Kidney (tissue), 14 donors: Measurements from ENCODE around the gene TMOD4. TPM values are rescaled to one million over a fixed set of nuclear protein-coding genes. Genes with fewer than 3 reads are reported as not detected.
A peak's percentile ranks its signal among the peaks of the same experiment; 100 is the strongest.
"Not testable (repeated sequence)": the region's sequence is repeated elsewhere in the genome, so short reads cannot be mapped to it uniquely, and the experiment has no call there.

ENCODE experiments used
- DNase-seq, 5 donors: peaks; one replicate each; pipeline ENCODE4 v3.0.0-alpha.2; 2013 to 2020
- FAIRE-seq: peaks from 2 replicates; lab custom pipeline; 2012; peaks lifted over from hg19 to GRCh38; lab: Jason Lieb, UNC
- H3K27ac ChIP-seq, 2 donors: one replicate each; pipeline ENCODE4 v1.7.0; 2013; ENCODE audit warnings: low read depth in 2 of 2, low read length in 2 of 2, inconsistent platforms in 1 of 2
- H3K27me3 ChIP-seq: one replicate; pipeline ENCODE4 v1.7.1; 2013; ENCODE audit warnings: low read length, inconsistent platforms; ENCODE audit not compliant: control insufficient read depth, insufficient read depth
- H3K36me3 ChIP-seq, 3 donors: one replicate each; pipeline versions ENCODE4 v1.7.0 to v1.7.1; 2013; ENCODE audit warnings: low read length in 3 of 3, control low read depth in 1 of 3, inconsistent platforms in 1 of 3; ENCODE audit not compliant: insufficient read depth in 3 of 3, control insufficient read depth in 2 of 3
- H3K4me1 ChIP-seq, 3 donors: one replicate each; pipeline versions ENCODE4 v1.7.0 to v1.7.1; 2013; ENCODE audit warnings: low read length in 3 of 3, inconsistent platforms in 1 of 3, low read depth in 1 of 3; ENCODE audit not compliant: control insufficient read depth in 2 of 3, insufficient read depth in 2 of 3
- H3K4me3 ChIP-seq, 3 donors: one replicate each; pipeline versions ENCODE4 v1.7.0 to v1.8.1; 2013; ENCODE audit warnings: low read length in 3 of 3, control low read depth in 1 of 3, inconsistent platforms in 1 of 3
- H3K9ac ChIP-seq, 3 donors: one replicate each; pipeline versions ENCODE4 v1.7.0 to v1.7.1; 2013; ENCODE audit warnings: low read length in 3 of 3, control low read depth in 1 of 3, inconsistent platforms in 1 of 3
- H3K9me3 ChIP-seq, 3 donors: one replicate each; pipeline versions ENCODE4 v1.7.0 to v1.7.1; 2013; ENCODE audit warnings: low read length in 3 of 3, control low read depth in 1 of 3, inconsistent platforms in 1 of 3; ENCODE audit not compliant: control insufficient read depth in 2 of 3, insufficient read depth in 1 of 3
- CTCF ChIP-seq: IDR thresholded peaks from 3 replicates; pipeline ENCODE4 v1.5.1; 2012; ENCODE audit warnings: mild to moderate bottlenecking, moderate library complexity, borderline replicate concordance; ENCODE audit not compliant: insufficient read depth; ENCODE audit errors: extremely low read depth
- intact Hi-C: fragments of 100-400 bp; cut with DNase I; formaldehyde crosslinking; loops from one replicate; pipeline ENCODE4 v1.11.1; 2022
- polyA plus RNA-seq: library from polyadenylated mRNA; stranded (reverse); fragments of 350-450 nt; fragmentation: Illumina TruSeq; extraction: RNeasy Lipid Tissue Mini Kit (QIAGEN cat#74804); gene quantifications from one replicate; pipeline ENCODE4 v1.2.3, GENCODE V29; 2014; ENCODE audit warnings: low read depth, low replicate concordance; ENCODE audit not compliant: insufficient read depth
- total RNA-seq: library from RNA; stranded (reverse); fragmentation: NEBNext Ultra II Directional; extraction: Animal tissue kit (Norgen Biotek cat#: 25700); gene quantifications from one replicate; pipeline ENCODE4 v1.2.1, GENCODE V29; 2021
- donor health status: control.
- donor health status: control.
- donor health status: control.
- donor health status: control.
- donor health status: control.
- donor health status: DM: yes; HTN: yes; CAD: no.
- donor health status: Normal renal cell carcinoma (clear cell type).

TMOD4 gene
- total and polyA plus RNA-seq, 2 donors from 2014 or later = 0.65 to 0.66 TPM

GRCh38 chr1:151196292-151196800 lies 20.6 kb upstream of the TMOD4 start:
- Histone ChIP-seq H3K27me3 (no peaks in the 10 kb centered on the region), H3K9ac (peak overlapping the region in 2 of 3 donors; percentile 10 to 22), H3K4me1 (peaks cover 0 to 12% (median 6%) of the 10 kb centered on the region in 3 donors), H3K4me3 (peak overlapping the region; percentile 16 to 44 (median 23)), H3K36me3 (no peaks in the 10 kb centered on the region), H3K9me3 (no peaks in the 10 kb centered on the region), H3K27ac (peak overlapping the region; percentile 23 to 60)
- DNase-seq (peak; percentile 59 to 95 (median 63)), FAIRE-seq (peak; percentile 8)
- intact Hi-C loops = no loop called here
- peak; percentile 63 for TF ChIP-seq CTCF

- H3K9me3 ChIP-seq, H3K4me3 ChIP-seq, intact Hi-C loops, H3K27ac ChIP-seq, H3K27me3 ChIP-seq, H3K9ac ChIP-seq, H3K36me3 ChIP-seq, FAIRE-seq: not testable (repeated sequence)
- peak in 3 of 5 donors; percentile 22 to 87 (median 45) for DNase-seq
- peaks cover 0 to 15% (median 6%) of the 10 kb centered on the region in 3 donors for H3K4me1 ChIP-seq
These were observed 19.3 kb upstream of the TMOD4 start for GRCh38 chr1:151194894-151195594.

- DNase-seq (no peak), FAIRE-seq (no peak)
- H3K27ac ChIP-seq = no peak overlapping the region
- H3K9me3 ChIP-seq = no peaks in the 10 kb centered on the region
- TF ChIP-seq CTCF = no peak
- no peaks in the 10 kb centered on the region for H3K36me3 ChIP-seq
- H3K27me3 ChIP-seq = no peaks in the 10 kb centered on the region
- H3K9ac ChIP-seq = no peak overlapping the region
- intact Hi-C loops = no loop called here
- H3K4me3 ChIP-seq = no peak overlapping the region
- H3K4me1 ChIP-seq = peaks cover 0 to 12% (median 6%) of the 10 kb centered on the region in 3 donors
These were observed 18.1 kb upstream of the TMOD4 start for GRCh38 chr1:151193856-151194255.

- no peak overlapping the region for H3K27ac ChIP-seq
- FAIRE-seq (no peak), DNase-seq (no peak)
- H3K36me3 ChIP-seq = no peaks in the 10 kb centered on the region
- H3K27me3 ChIP-seq = no peaks in the 10 kb centered on the region
- H3K9ac ChIP-seq = no peak overlapping the region
- no peaks in the 10 kb centered on the region for H3K9me3 ChIP-seq
- H3K4me3 ChIP-seq = no peak overlapping the region
- H3K4me1 ChIP-seq = peaks cover 5 to 17% (median 10%) of the 10 kb centered on the region in 3 donors
- TF ChIP-seq CTCF = no peak
- intact Hi-C loops = no loop called here
These were observed 17.5 kb upstream of the TMOD4 start for GRCh38 chr1:151193304-151193703.
